GM23338 (cell line): ENCODE data around the gene RCOR1. TPM values are rescaled to one million over a fixed set of nuclear protein-coding genes. Genes with fewer than 3 reads are reported as not detected.

ENCODE experiments used
- ATAC-seq: fragments of 200-7000 bp; cut with Tn5 transposase; 3 replicates; pipeline ENCODE4 v1.9.1; 2020
- DNase-seq: peaks from one replicate; pipeline ENCODE4 v3.0.0-alpha.2; 2015; ENCODE audit warnings: low spot score
- H2AFZ ChIP-seq: fragments of 200-600 bp; sonication (generic); 2 replicates; pipeline ENCODE4 v1.8.0; 2016; ENCODE audit warnings: antibody characterized with exemption, mild to moderate bottlenecking, moderate library complexity
- H3F3A ChIP-seq: fragments of 200-600 bp; sonication (generic); replicated peaks from 2 replicates; pipeline ENCODE4 v1.8.0; 2017; ENCODE audit warnings: antibody characterized with exemption, mixed run types, low read depth
- H3K27ac ChIP-seq: fragments of 200-600 bp; sonication (generic); 2 replicates; pipeline ENCODE4 v1.6.1; 2016; ENCODE audit warnings: low read depth
- H3K27me3 ChIP-seq: fragments of 200-600 bp; sonication (generic); 2 replicates; pipeline ENCODE4 v1.8.0; 2016; ENCODE audit warnings: mild to moderate bottlenecking, mixed run types, moderate library complexity; ENCODE audit not compliant: insufficient read depth
- H3K36me3 ChIP-seq: fragments of 200-600 bp; sonication (generic); 2 replicates; pipeline ENCODE4 v1.8.0; 2016; ENCODE audit warnings: mild to moderate bottlenecking; ENCODE audit not compliant: insufficient read depth
- H3K4me1 ChIP-seq: fragments of 200-600 bp; sonication (generic); 2 replicates; pipeline ENCODE4 v1.8.0; 2016; ENCODE audit warnings: mild to moderate bottlenecking, moderate library complexity; ENCODE audit not compliant: insufficient read depth
- H3K4me2 ChIP-seq: fragments of 200-600 bp; sonication (generic); 2 replicates; pipeline ENCODE4 v1.7.1; 2017; ENCODE audit warnings: mixed run types
- H3K4me3 ChIP-seq: fragments of 200-600 bp; sonication (generic); 2 replicates; pipeline ENCODE4 v1.6.1; 2016; ENCODE audit warnings: mixed run types
- H3K79me2 ChIP-seq: fragments of 200-600 bp; sonication (generic); replicated peaks from 2 replicates; pipeline ENCODE4 v1.8.0; 2017; ENCODE audit warnings: mild to moderate bottlenecking; ENCODE audit not compliant: insufficient read depth
- H3K9me2 ChIP-seq: fragments of 200-600 bp; sonication (generic); 2 replicates; pipeline ENCODE4 v1.8.0; 2017; ENCODE audit not compliant: insufficient read depth
- H4K20me1 ChIP-seq: fragments of 200-600 bp; sonication (generic); replicated peaks from 2 replicates; pipeline ENCODE4 v1.8.0; 2017; ENCODE audit warnings: mild to moderate bottlenecking; ENCODE audit not compliant: insufficient read depth
- H3K27ac Mint-ChIP-seq: 2 replicates; pipeline ENCODE4 v1.8.0; 2020; ENCODE audit warnings: inconsistent platforms, mild to moderate bottlenecking, moderate library complexity, mixed read lengths
- H3K27me3 Mint-ChIP-seq: 3 replicates; pipeline ENCODE4 v1.8.0; 2022; ENCODE audit warnings: low read depth, mild to moderate bottlenecking, moderate library complexity, mixed read lengths, inconsistent platforms; ENCODE audit not compliant: insufficient read depth, poor library complexity
- H3K36me3 Mint-ChIP-seq: 3 replicates; pipeline ENCODE4 v1.8.0; 2021; ENCODE audit warnings: low read depth, mild to moderate bottlenecking, inconsistent platforms, moderate library complexity, mixed read lengths
- H3K4me1 Mint-ChIP-seq: 3 replicates; pipeline ENCODE4 v1.8.0; 2020; ENCODE audit warnings: mild to moderate bottlenecking, inconsistent platforms, mixed read lengths
- H3K4me3 Mint-ChIP-seq: 3 replicates; pipeline ENCODE4 v1.8.0; 2021; ENCODE audit warnings: moderate library complexity, mild to moderate bottlenecking, inconsistent platforms, mixed read lengths
- H3K9me3 Mint-ChIP-seq: 3 replicates; pipeline ENCODE4 v1.8.0; 2020; ENCODE audit warnings: moderate library complexity, mild to moderate bottlenecking, inconsistent platforms, mixed read lengths
- CREB1 ChIP-seq: fragments of 250-450 bp; sonication (Bioruptor Pico); IDR thresholded peaks from 2 replicates; pipeline ENCODE4 v1.5.0; 2020; ENCODE audit warnings: low read depth, mild to moderate bottlenecking, moderate library complexity
- EZH2 ChIP-seq: fragments of 200-600 bp; sonication (generic); IDR thresholded peaks from one replicate; pipeline ENCODE4 v1.8.0; 2017; ENCODE audit warnings: antibody characterized with exemption, mild to moderate bottlenecking, low read depth; ENCODE audit not compliant: unreplicated experiment
- EZH2phosphoT487 ChIP-seq: fragments of 200-600 bp; sonication (generic); IDR thresholded peaks from one replicate; pipeline ENCODE4 v1.8.1; 2018; ENCODE audit warnings: antibody characterized with exemption; ENCODE audit not compliant: unreplicated experiment
- JUNB ChIP-seq: IDR thresholded peaks from one replicate; pipeline ENCODE4 v1.6.1; 2016; ENCODE audit warnings: antibody characterized with exemption; ENCODE audit not compliant: unreplicated experiment
- NANOG ChIP-seq: IDR thresholded peaks from 2 replicates; pipeline ENCODE4 v1.6.1; 2016; ENCODE audit warnings: antibody characterized with exemption, borderline replicate concordance
- POLR2AphosphoS5 ChIP-seq: IDR thresholded peaks from 2 replicates; pipeline ENCODE4 v1.6.1; 2016; ENCODE audit warnings: antibody characterized with exemption, low read depth
- REST ChIP-seq: IDR thresholded peaks from one replicate; pipeline ENCODE4 v1.6.1; 2018; ENCODE audit warnings: antibody characterized with exemption; ENCODE audit not compliant: unreplicated experiment
- ZNF114 ChIP-seq: fragments of 250-450 bp; sonication (Bioruptor Pico); IDR thresholded peaks from 2 replicates; pipeline ENCODE4 v1.5.0; 2020; ENCODE audit warnings: mild to moderate bottlenecking, moderate library complexity
- ZNF331 ChIP-seq: fragments of 250-450 bp; sonication (Bioruptor Pico); IDR thresholded peaks from 2 replicates; pipeline ENCODE4 v1.5.0; 2020; ENCODE audit warnings: low read depth, mild to moderate bottlenecking, moderate library complexity
- ZNF462 ChIP-seq: fragments of 250-450 bp; sonication (Bioruptor Pico); IDR thresholded peaks from 2 replicates; pipeline ENCODE4 v1.5.0; 2020; ENCODE audit warnings: mild to moderate bottlenecking, moderate library complexity
- polyA plus RNA-seq: library from polyadenylated mRNA; unstranded; fragments of >200 nt; fragmentation: Nextera tagmentation; extraction: Ambion mirVana; gene quantifications from 2 replicates; pipeline ENCODE4 v1.2.1, GENCODE V29; 2016
- total RNA-seq: library from RNA; depleted of rRNA; stranded (reverse); fragments of >200 nt; shearing (Covaris generic); gene quantifications from 2 replicates; pipeline ENCODE4 v1.2.3, GENCODE V29; 2014

RCOR1 gene
- total and polyA plus RNA-seq, 2 experiments from 2014 or later, result 7.6 to 26.1 TPM

- TF ChIP-seq ZNF462, result no peak
- no peak for TF ChIP-seq ZNF114
These were observed 136.1 kb downstream of the RCOR1 start (continued) for GRCh38 chr14:102728501-102728900.

- no peaks in the 10 kb centered on the region for H3F3A ChIP-seq
- H3K4me1 ChIP-seq, result peaks cover 9% of the 10 kb centered on the region; the same call in 1 of the 2 replicates
- H3K9me2 ChIP-seq, result no peaks in the 10 kb centered on the region
- Mint-ChIP-seq H3K4me3 (no peak overlapping the region), H3K4me1 (peaks cover 2% of the 10 kb centered on the region; the same call in 2 of the 3 replicates), H3K27ac (no peak overlapping the region), H3K27me3 (peaks cover 7% of the 10 kb centered on the region), H3K36me3 (peaks cover 35% of the 10 kb centered on the region), H3K9me3 (no peaks in the 10 kb centered on the region)
- H3K27ac ChIP-seq, result no peak overlapping the region
- no peak for TF ChIP-seq EZH2
- H3K79me2 ChIP-seq, result no peaks in the 10 kb centered on the region
- H3K4me3 ChIP-seq, result no peak overlapping the region
- ATAC-seq (no peak), DNase-seq (no peak)
- H4K20me1 ChIP-seq, result no peaks in the 10 kb centered on the region; the same call in 1 of the 2 replicates
- H2AFZ ChIP-seq, result no peak overlapping the region
- no peaks in the 10 kb centered on the region for H3K27me3 ChIP-seq
- no peak overlapping the region for H3K4me2 ChIP-seq
- H3K36me3 ChIP-seq, result no peaks in the 10 kb centered on the region
These were observed 136.8 kb downstream of the RCOR1 start for GRCh38 chr14:102729268-102729667.

- Histone ChIP-seq H3F3A (no peaks in the 10 kb centered on the region), H4K20me1 (no peaks in the 10 kb centered on the region; the same call in 1 of the 2 replicates), H3K27me3 (no peaks in the 10 kb centered on the region), H3K4me2 (no peak overlapping the region), H3K79me2 (no peaks in the 10 kb centered on the region), H3K27ac (no peak overlapping the region), H3K9me2 (no peaks in the 10 kb centered on the region), H3K4me1 (peaks cover 9% of the 10 kb centered on the region; the same call in 1 of the 2 replicates), H3K4me3 (no peak overlapping the region), H2AFZ (no peak overlapping the region), H3K36me3 (no peaks in the 10 kb centered on the region)
- Mint-ChIP-seq H3K27ac (no peak overlapping the region), H3K27me3 (peaks cover 7% of the 10 kb centered on the region), H3K36me3 (peaks cover 31% of the 10 kb centered on the region), H3K4me1 (peaks cover 2% of the 10 kb centered on the region; the same call in 2 of the 3 replicates), H3K4me3 (no peak overlapping the region), H3K9me3 (no peaks in the 10 kb centered on the region)
- no peak for ATAC-seq
- no peak for DNase-seq
- TF ChIP-seq EZH2phosphoT487, result no peak
- TF ChIP-seq REST, result no peak
- TF ChIP-seq CREB1, result no peak
- TF ChIP-seq POLR2AphosphoS5, result no peak
- TF ChIP-seq ZNF331 (CRISPR knock-in tag), result no peak
- TF ChIP-seq ZNF114, result no peak
- TF ChIP-seq NANOG, result no peak
- TF ChIP-seq JUNB, result no peak
These were observed 137.4 kb downstream of the RCOR1 start for GRCh38 chr14:102729825-102730224.
